Upper lobe of right lung (tissue), 1 donor: ENCODE results near the gene CHST10. TPM values are rescaled to one million over a fixed set of nuclear protein-coding genes. Genes with fewer than 3 reads are reported as not detected.
"Not testable (repeated sequence)": the region's sequence is repeated elsewhere in the genome, so short reads cannot be mapped to it uniquely, and the experiment has no call there.

Experiments used
- ATAC-seq: fragments of 200-7000 bp; cut with Tn5 transposase; one replicate; pipeline ENCODE4 v1.9.1; 2020; ENCODE audit warnings: mild to moderate bottlenecking, moderate library complexity
- DNase-seq: peaks from one replicate; pipeline ENCODE4 v3.0.0-alpha.2; 2020
- H3K27ac ChIP-seq: fragments of 200-600 bp; one replicate; pipeline ENCODE4 v1.8.0; 2022
- H3K27me3 ChIP-seq: fragments of 200-600 bp; one replicate; pipeline ENCODE4 v1.8.0; 2022; ENCODE audit warnings: mild to moderate bottlenecking
- H3K36me3 ChIP-seq: fragments of 200-600 bp; one replicate; pipeline ENCODE4 v1.8.0; 2022
- H3K4me1 ChIP-seq: fragments of 200-600 bp; one replicate; pipeline ENCODE4 v1.8.0; 2022
- H3K4me3 ChIP-seq: fragments of 200-600 bp; one replicate; pipeline ENCODE4 v1.8.0; 2022; ENCODE audit warnings: mild to moderate bottlenecking
- H3K9me3 ChIP-seq: fragments of 200-600 bp; one replicate; pipeline ENCODE4 v1.8.0; 2022
- intact Hi-C: fragments of 100-400 bp; cut with DNase I; formaldehyde crosslinking; loops from one replicate; pipeline ENCODE4 v1.11.0; 2022
- long read RNA-seq: library from polyadenylated mRNA; unstranded; transcript quantifications from one replicate; pipeline ENCODE4 v2.0.0, GENCODE V29; 2021
- total RNA-seq: library from RNA; stranded (reverse); fragmentation: NEBNext Ultra II Directional; extraction: Animal tissue kit (Norgen Biotek cat#: 25700); gene quantifications from one replicate; pipeline ENCODE4 v1.2.1, GENCODE V29; 2021
- TF ChIP-seq, protein P1 (sequence below): fragments of 200-600 bp; IDR thresholded peaks from one replicate; pipeline ENCODE4 v1.8.0; 2022; ENCODE audit warnings: antibody characterized with exemption
- donor health status: DM: no; HTN: yes; CAD: no; lungs with severe emphysema.

CHST10 gene, protein sequence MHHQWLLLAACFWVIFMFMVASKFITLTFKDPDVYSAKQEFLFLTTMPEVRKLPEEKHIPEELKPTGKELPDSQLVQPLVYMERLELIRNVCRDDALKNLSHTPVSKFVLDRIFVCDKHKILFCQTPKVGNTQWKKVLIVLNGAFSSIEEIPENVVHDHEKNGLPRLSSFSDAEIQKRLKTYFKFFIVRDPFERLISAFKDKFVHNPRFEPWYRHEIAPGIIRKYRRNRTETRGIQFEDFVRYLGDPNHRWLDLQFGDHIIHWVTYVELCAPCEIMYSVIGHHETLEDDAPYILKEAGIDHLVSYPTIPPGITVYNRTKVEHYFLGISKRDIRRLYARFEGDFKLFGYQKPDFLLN
- 8.4 TPM for total RNA-seq
- long read RNA-seq, transcript CHST10-201 (7 exons, 2,842 nt) = major isoform, 27 of 32 reads
- long read RNA-seq, partial matches to known transcripts = 1 of 32 reads
- long read RNA-seq, other reads (novel, unspliced or antisense) = 4 of 32 reads

DNA sequence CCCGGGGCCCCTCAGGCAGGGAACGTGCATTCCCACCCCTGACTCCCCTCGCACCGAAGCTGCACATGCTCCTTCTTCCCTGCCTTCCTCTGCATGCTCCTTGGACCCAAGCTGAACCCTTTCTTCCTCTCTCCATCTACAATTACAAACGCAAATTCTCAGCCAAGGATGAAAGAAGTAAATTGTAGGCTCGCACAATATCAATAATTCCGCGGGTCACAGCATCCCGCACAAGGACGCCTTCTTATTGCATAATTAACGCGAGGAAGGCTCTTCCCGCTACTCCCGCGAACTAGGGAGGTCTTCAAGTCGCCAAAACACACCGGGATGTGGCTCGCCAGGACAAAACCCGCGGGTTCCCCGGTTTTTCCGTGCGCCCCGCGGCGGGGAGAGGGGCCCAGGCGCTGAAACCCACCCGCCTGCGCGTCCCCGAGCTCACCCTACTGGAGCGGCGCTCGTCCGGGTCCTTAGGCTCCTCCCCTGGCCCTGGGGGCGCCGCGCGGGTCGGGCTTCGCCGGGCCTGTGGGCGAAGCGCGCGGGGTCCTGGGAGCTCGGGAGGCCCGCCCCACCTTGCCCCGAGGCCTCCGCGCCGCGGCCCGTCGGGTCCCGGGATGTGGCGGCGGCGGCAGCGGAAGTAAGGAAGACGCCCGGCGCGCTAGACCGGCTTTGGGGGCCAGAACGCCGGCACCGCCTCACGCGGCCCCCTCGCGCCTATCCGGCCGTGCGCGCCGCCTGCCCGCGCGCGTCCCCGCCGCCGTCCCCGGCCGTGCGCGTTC is at the start of gene CHST10:
TSS of gene CHST10 (minus strand) at position 734 of the 776 bp plus-strand sequence. CDS start 10,993 bp downstream, outside the sequence.
- intact Hi-C loops = no loop called here
- peak; percentile 94 for ATAC-seq
- Histone ChIP-seq H3K4me3 (peak within 1 kb of the TSS; percentile 88), H3K4me1 (peaks cover 3% of the 10 kb centered on the region), H3K27ac (peak within 1 kb of the TSS; percentile 70), H3K27me3 (no peaks in the 10 kb centered on the region), H3K36me3 (no peaks in the 10 kb centered on the region), H3K9me3 (no peaks in the 10 kb centered on the region)
- peak; percentile 82 for DNase-seq
- TF ChIP-seq, protein P1, sequence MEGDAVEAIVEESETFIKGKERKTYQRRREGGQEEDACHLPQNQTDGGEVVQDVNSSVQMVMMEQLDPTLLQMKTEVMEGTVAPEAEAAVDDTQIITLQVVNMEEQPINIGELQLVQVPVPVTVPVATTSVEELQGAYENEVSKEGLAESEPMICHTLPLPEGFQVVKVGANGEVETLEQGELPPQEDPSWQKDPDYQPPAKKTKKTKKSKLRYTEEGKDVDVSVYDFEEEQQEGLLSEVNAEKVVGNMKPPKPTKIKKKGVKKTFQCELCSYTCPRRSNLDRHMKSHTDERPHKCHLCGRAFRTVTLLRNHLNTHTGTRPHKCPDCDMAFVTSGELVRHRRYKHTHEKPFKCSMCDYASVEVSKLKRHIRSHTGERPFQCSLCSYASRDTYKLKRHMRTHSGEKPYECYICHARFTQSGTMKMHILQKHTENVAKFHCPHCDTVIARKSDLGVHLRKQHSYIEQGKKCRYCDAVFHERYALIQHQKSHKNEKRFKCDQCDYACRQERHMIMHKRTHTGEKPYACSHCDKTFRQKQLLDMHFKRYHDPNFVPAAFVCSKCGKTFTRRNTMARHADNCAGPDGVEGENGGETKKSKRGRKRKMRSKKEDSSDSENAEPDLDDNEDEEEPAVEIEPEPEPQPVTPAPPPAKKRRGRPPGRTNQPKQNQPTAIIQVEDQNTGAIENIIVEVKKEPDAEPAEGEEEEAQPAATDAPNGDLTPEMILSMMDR = no peak

- Histone ChIP-seq H3K9me3 (peaks cover 19% of the 10 kb centered on the region), H3K27me3 (no peaks in the 10 kb centered on the region), H3K36me3 (no peaks in the 10 kb centered on the region), H3K4me1 (no peaks in the 10 kb centered on the region), H3K4me3 (no peak overlapping the region), H3K27ac (no peak overlapping the region)
- DNase-seq (no peak), ATAC-seq (no peak)
- intact Hi-C loops = no loop called here
- TF ChIP-seq, protein P1 = no peak
Observed at GRCh38 chr2:100460904-100461530, 43.5 kb upstream of the CHST10 start.

DNA sequence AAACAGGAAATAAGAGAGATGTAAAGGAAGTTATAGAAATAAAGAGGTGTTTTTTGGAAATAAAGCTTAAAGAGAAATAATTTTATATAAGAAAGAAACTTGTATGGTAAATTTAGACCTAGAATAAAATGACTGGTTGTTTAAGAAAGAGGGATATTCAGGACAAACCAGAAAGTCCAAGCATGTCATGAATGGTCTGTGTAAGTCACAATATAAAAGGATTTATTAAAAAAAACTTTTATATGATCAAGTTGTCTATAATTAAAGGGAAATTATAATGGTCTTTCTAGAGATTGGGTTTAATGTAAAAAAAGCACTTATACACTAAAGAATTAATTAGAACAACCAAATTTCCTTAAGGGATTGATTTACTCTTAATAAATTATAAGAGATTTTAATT is 38.9 kb upstream of the CHST10 start:
- ATAC-seq, H3K27ac ChIP-seq, H3K4me1 ChIP-seq, DNase-seq, H3K4me3 ChIP-seq, H3K27me3 ChIP-seq, intact Hi-C loops, H3K36me3 ChIP-seq: not testable (repeated sequence)
- H3K9me3 ChIP-seq = peaks cover 19% of the 10 kb centered on the region

- Histone ChIP-seq H3K4me3 (no peak overlapping the region), H3K4me1 (no peaks in the 10 kb centered on the region), H3K9me3 (peaks cover 19% of the 10 kb centered on the region), H3K36me3 (no peaks in the 10 kb centered on the region), H3K27ac (no peak overlapping the region), H3K27me3 (no peaks in the 10 kb centered on the region)
- TF ChIP-seq, protein P1 = no peak
- ATAC-seq = no peak
- intact Hi-C loops = no loop called here
- DNase-seq = no peak
Observed at GRCh38 chr2:100453853-100454252, 36.4 kb upstream of the CHST10 start.

- Histone ChIP-seq H3K4me1 (no peaks in the 10 kb centered on the region), H3K4me3 (no peak overlapping the region), H3K9me3 (peaks cover 6% of the 10 kb centered on the region), H3K36me3 (no peaks in the 10 kb centered on the region), H3K27me3 (no peaks in the 10 kb centered on the region), H3K27ac (no peak overlapping the region)
- intact Hi-C loops = no loop called here
- TF ChIP-seq, protein P1 = no peak
- DNase-seq = no peak
- no peak for ATAC-seq
Observed at GRCh38 chr2:100451734-100452133, 34.3 kb upstream of the CHST10 start.
